ENCODE data around the gene TMEM225B. TPM values are rescaled to one million over a fixed set of nuclear protein-coding genes. Genes with fewer than 3 reads are reported as not detected.

TMEM225B gene
- total RNA-seq (2022; extraction: Qiagen RNA extraction; ENCODE audit: low read depth): 0.79 to 1.0 TPM (median 0.91 TPM) in 5 replicates

GRCh38 chr7:99597762-99598501 lies at the start of gene TMEM225B:
Gene TMEM225B, plus strand, starts transcription at chr7:99598267. Its CDS starts 6,122 bp downstream, at chr7:99604389.

GRCh38 chr7:99551767-99552463 lies 46.2 kb upstream of the TMEM225B start, which contains the start of gene FAM200A:
Gene FAM200A, minus strand, starts transcription at chr7:99552114. Its CDS starts 3,707 bp downstream, at chr7:99548407.

GRCh38 chr7:99558306-99559174 lies 39.5 kb upstream of the TMEM225B start, which contains the start of gene ZNF655:
Gene ZNF655, plus strand, starts transcription at chr7:99558642. Its CDS starts 1,918 bp downstream, at chr7:99560560.

GRCh38 chr7:99616359-99617191 lies 18.5 kb downstream of the TMEM225B start, which contains the start of gene ZSCAN25:
Gene ZSCAN25, plus strand, starts transcription at chr7:99616946. Its CDS starts 2,661 bp downstream, at chr7:99619607.

Other genes starting within 250 kb of the TMEM225B start
- gene ARPC1B, start 223.5 kb upstream of the TMEM225B start, total RNA-seq (2022; extraction: Qiagen RNA extraction; ENCODE audit: low read depth): 271 to 322 TPM (median 286 TPM) in 5 replicates
- gene PDAP1, start 189.7 kb upstream of the TMEM225B start, total RNA-seq (2022; extraction: Qiagen RNA extraction; ENCODE audit: low read depth): 175 to 226 TPM (median 183 TPM) in 5 replicates
- 130 to 159 TPM (median 147 TPM) in 5 replicates for gene BUD31, start 189.3 kb upstream of the TMEM225B start, total RNA-seq (2022; extraction: Qiagen RNA extraction; ENCODE audit: low read depth)
- gene PTCD1, start 159.5 kb upstream of the TMEM225B start, total RNA-seq (2022; extraction: Qiagen RNA extraction; ENCODE audit: low read depth): 6.1 to 10.7 TPM (median 6.9 TPM) in 5 replicates
- 38.9 to 46.6 TPM (median 43.3 TPM) in 5 replicates for gene CPSF4, start 159.3 kb upstream of the TMEM225B start, total RNA-seq (2022; extraction: Qiagen RNA extraction; ENCODE audit: low read depth)
- 873 to 1,333 TPM (median 888 TPM) in 5 replicates for gene ATP5MF, start 132.1 kb upstream of the TMEM225B start, total RNA-seq (2022; extraction: Qiagen RNA extraction; ENCODE audit: low read depth)
- gene ZNF789, start 125.4 kb upstream of the TMEM225B start, total RNA-seq (2022; extraction: Qiagen RNA extraction; ENCODE audit: low read depth): 7.2 to 9.3 TPM (median 8.7 TPM) in 5 replicates
- 18.1 to 20.8 TPM (median 19.0 TPM) in 5 replicates for gene ZNF394, start 98.0 kb upstream of the TMEM225B start, total RNA-seq (2022; extraction: Qiagen RNA extraction; ENCODE audit: low read depth)
- gene ZKSCAN5, start 93.6 kb upstream of the TMEM225B start, total RNA-seq (2022; extraction: Qiagen RNA extraction; ENCODE audit: low read depth): 9.6 to 10.1 TPM (median 9.7 TPM) in 5 replicates
- 4.6 to 7.5 TPM (median 7.0 TPM) in 5 replicates for gene FAM200A, start 46.2 kb upstream of the TMEM225B start, total RNA-seq (2022; extraction: Qiagen RNA extraction; ENCODE audit: low read depth)
- gene ZNF655, start 39.6 kb upstream of the TMEM225B start, total RNA-seq (2022; extraction: Qiagen RNA extraction; ENCODE audit: low read depth): 56.0 to 62.9 TPM (median 60.0 TPM) in 5 replicates
- gene ZSCAN25, start 18.7 kb downstream of the TMEM225B start, total RNA-seq (2022; extraction: Qiagen RNA extraction; ENCODE audit: low read depth): 9.1 to 9.7 TPM (median 9.3 TPM) in 5 replicates
- gene CYP3A5, start 81.7 kb downstream of the TMEM225B start, total RNA-seq (2022; extraction: Qiagen RNA extraction; ENCODE audit: low read depth): 1.4 to 2.2 TPM (median 1.5 TPM) in 5 replicates
- gene CYP3A7, start 136.9 kb downstream of the TMEM225B start, total RNA-seq (2022; extraction: Qiagen RNA extraction; ENCODE audit: low read depth): not detected in 5 replicates
- not detected in 5 replicates for gene CYP3A4, start 185.9 kb downstream of the TMEM225B start, total RNA-seq (2022; extraction: Qiagen RNA extraction; ENCODE audit: low read depth)
- gene CYP3A43, start 229.7 kb downstream of the TMEM225B start, total RNA-seq (2022; extraction: Qiagen RNA extraction; ENCODE audit: low read depth): not detected in 5 replicates